GM12878 (cell line): ENCODE results near the gene TMEM59. TPM values are rescaled to one million over a fixed set of nuclear protein-coding genes. Genes with fewer than 3 reads are reported as not detected.

Experiments used
- ATAC-seq: fragments of 200-7000 bp; cut with Tn5 transposase; 3 replicates; pipeline ENCODE4 v1.9.1; 2020; ENCODE audit warnings: mild to moderate bottlenecking, moderate library complexity
- BruUV-seq: library from RNA; stranded (reverse); fragments of 400-500 nt; replicated peaks from 2 replicates; lab custom pipeline; 2021; lab: Mats Ljungman, UMichigan
- CTCF ChIA-PET: fragments of 300-600 bp; sonication (Branson Sonifier 250); formaldehyde crosslinking; extraction: SDS; loops from one replicate; lab custom pipeline; 2021; ENCODE audit warnings: inconsistent platforms; lab: Yijun Ruan, JAX
- POLR2A ChIA-PET: fragments of 350-600 bp; formaldehyde crosslinking; extraction: SDS; loops from one replicate; lab custom pipeline; 2021; ENCODE audit warnings: inconsistent platforms; lab: Charles Lee
- RAD21 ChIA-PET: fragments of 300-600 bp; sonication (Branson Sonifier 250); formaldehyde crosslinking; loops from one replicate; lab custom pipeline; 2023; ENCODE audit warnings: antibody characterized with exemption; ENCODE audit not compliant: unreplicated experiment; lab: Charles Lee
- SMC1A ChIA-PET: fragments of 300-600 bp; sonication (Branson Sonifier 250); formaldehyde crosslinking; loops from one replicate; lab custom pipeline; 2023; ENCODE audit not compliant: unreplicated experiment, uncharacterized antibody; lab: Charles Lee
- DNase-seq: peaks from one replicate; pipeline ENCODE4 v3.0.0-alpha.2; 2011; ENCODE audit warnings: low read depth, low spot score
- FAIRE-seq: peaks from 3 replicates; lab custom pipeline; 2011; peaks lifted over from hg19 to GRCh38; lab: Jason Lieb, UNC
- H2AFZ ChIP-seq: 2 replicates; pipeline ENCODE4 v1.6.0; 2011; ENCODE audit warnings: low read depth, low read length, control low read depth; ENCODE audit not compliant: control insufficient read depth
- H3K27ac ChIP-seq: 2 replicates; pipeline ENCODE4 v1.5.1; 2011; ENCODE audit warnings: control low read depth; ENCODE audit not compliant: control insufficient read depth, insufficient read depth
- H3K27me3 ChIP-seq, 2 experiments: replicated peaks in 1 of 2; 2 replicates each; pipeline versions ENCODE4 v1.6.0 to v1.6.1; 2011; ENCODE audit warnings: low read length in 1 of 2; ENCODE audit not compliant: control insufficient read depth in 2 of 2, insufficient read depth in 2 of 2
- H3K36me3 ChIP-seq, 2 experiments: 2 replicates each; pipeline ENCODE4 v1.5.1; 2011; ENCODE audit warnings: low read length in 1 of 2; ENCODE audit not compliant: control insufficient read depth in 2 of 2, insufficient read depth in 2 of 2
- H3K4me1 ChIP-seq: 2 replicates; pipeline ENCODE4 v1.6.1; 2011; ENCODE audit warnings: mild to moderate bottlenecking, low read length, moderate library complexity, mixed read lengths; ENCODE audit not compliant: control insufficient read depth, insufficient read depth
- H3K4me2 ChIP-seq: 2 replicates; pipeline ENCODE4 v1.6.0; 2011; ENCODE audit warnings: control low read depth; ENCODE audit not compliant: control insufficient read depth, insufficient read depth
- H3K4me3 ChIP-seq: fragments of 200-600 bp; sonication (generic); 2 replicates; pipeline ENCODE4 v1.5.1; 2016
- H3K79me2 ChIP-seq: 2 replicates; pipeline ENCODE4 v1.6.0; 2011; ENCODE audit warnings: low read length; ENCODE audit not compliant: control insufficient read depth, insufficient read depth
- H3K9ac ChIP-seq: 2 replicates; pipeline ENCODE4 v1.8.0; 2011; ENCODE audit warnings: low read length, control low read depth, mixed read lengths; ENCODE audit not compliant: control insufficient read depth, insufficient read depth
- H3K9me3 ChIP-seq: replicated peaks from 3 replicates; pipeline ENCODE4 v1.5.1; 2011; ENCODE audit warnings: mild to moderate bottlenecking, low read length; ENCODE audit not compliant: control insufficient read depth, insufficient read depth
- H4K20me1 ChIP-seq: 2 replicates; pipeline ENCODE4 v1.6.0; 2011; ENCODE audit not compliant: control insufficient read depth, insufficient read depth
- BCL3 ChIP-seq: IDR thresholded peaks from 2 replicates; pipeline ENCODE4 v1.6.1; 2011; ENCODE audit warnings: borderline replicate concordance, low read depth, mild to moderate bottlenecking, moderate library complexity, low read length; ENCODE audit not compliant: insufficient read depth, poor library complexity, severe bottlenecking
- CBX5 ChIP-seq: sonication (generic); IDR thresholded peaks from 2 replicates; pipeline ENCODE4 v1.6.1; 2016; ENCODE audit warnings: low read depth, moderate library complexity, mild to moderate bottlenecking, inconsistent platforms
- E2F8 ChIP-seq: fragments of 450-650 bp; IDR thresholded peaks from 2 replicates; pipeline ENCODE4 v1.6.1; 2018; ENCODE audit warnings: mild to moderate bottlenecking, low read depth, moderate library complexity; ENCODE audit not compliant: partially characterized antibody
- GATAD2B ChIP-seq: fragments of 450-650 bp; conservative IDR thresholded peaks from 2 replicates; pipeline ENCODE4 v1.6.1; 2017; ENCODE audit warnings: low read depth, mild to moderate bottlenecking, moderate library complexity
- IKZF2 ChIP-seq, 2 experiments: fragments of 450-650 bp; IDR thresholded peaks; 2 replicates each; pipeline ENCODE4 v1.6.1; 2017; ENCODE audit warnings: mild to moderate bottlenecking in 2 of 2, moderate library complexity in 2 of 2
- MTA2 ChIP-seq: fragments of 450-650 bp; IDR thresholded peaks from 2 replicates; pipeline ENCODE4 v1.6.1; 2016; ENCODE audit warnings: low read depth, mild to moderate bottlenecking, moderate library complexity
- NR2C1 ChIP-seq: fragments of 450-650 bp; IDR thresholded peaks from 2 replicates; pipeline ENCODE4 v1.6.1; 2017; ENCODE audit warnings: antibody characterized with exemption, mild to moderate bottlenecking, moderate library complexity
- POLR2A ChIP-seq: IDR thresholded peaks from 2 replicates; pipeline ENCODE4 v1.6.1; 2011; ENCODE audit warnings: low read depth, mild to moderate bottlenecking, low read length
- SMAD5 ChIP-seq: IDR thresholded peaks from 2 replicates; pipeline ENCODE4 v1.6.1; 2016; ENCODE audit warnings: antibody characterized with exemption, low read depth
- SPI1 ChIP-seq: IDR thresholded peaks from 2 replicates; pipeline ENCODE4 v1.6.1; 2011; ENCODE audit warnings: low read depth, mild to moderate bottlenecking, low read length, moderate library complexity, borderline replicate concordance; ENCODE audit not compliant: insufficient read depth
- SUZ12 ChIP-seq: fragments of 200-600 bp; sonication (generic); IDR thresholded peaks from one replicate; pipeline ENCODE4 v1.6.1; 2018; ENCODE audit warnings: antibody characterized with exemption, mild to moderate bottlenecking; ENCODE audit not compliant: unreplicated experiment
- TBL1XR1 ChIP-seq: IDR thresholded peaks from 2 replicates; pipeline ENCODE4 v1.6.1; 2012; ENCODE audit warnings: low read depth, low read length, improper control_type of control experiment
- TCF7 ChIP-seq: IDR thresholded peaks from 2 replicates; pipeline ENCODE4 v1.6.1; 2014; ENCODE audit warnings: antibody characterized with exemption, borderline replicate concordance
- YY1 ChIP-seq: IDR thresholded peaks from 2 replicates; pipeline ENCODE4 v1.6.1; 2011; ENCODE audit warnings: low read depth, mild to moderate bottlenecking, low read length
- ZNF24 ChIP-seq: fragments of 450-650 bp; IDR thresholded peaks from 2 replicates; pipeline ENCODE4 v1.6.1; 2017; ENCODE audit warnings: antibody characterized with exemption, mild to moderate bottlenecking
- ZSCAN29 ChIP-seq: fragments of 450-650 bp; IDR thresholded peaks from 2 replicates; pipeline ENCODE4 v1.6.1; 2017; ENCODE audit warnings: mild to moderate bottlenecking, moderate library complexity
- in situ Hi-C: fragments of 300-500 bp; cut with MboI; formaldehyde crosslinking; loops from 9 replicates; pipeline ENCODE4 v1.14.3; 2018; ENCODE audit warnings: mixed read lengths
- intact Hi-C: fragments of 100-400 bp; cut with micrococcal nuclease; formaldehyde crosslinking; loops from one replicate; pipeline ENCODE4 v1.14.2; 2022; ENCODE audit not compliant: unreplicated experiment
- polyA plus RNA-seq, 11 experiments: library from polyadenylated mRNA; depleted of rRNA in 4 of 11; unstranded in 6 of 11; stranded (reverse) in 5 of 11; fragments of >200 nt; fragmentation: Nextera tagmentation in 4 of 11; fragmentation: Illumina TruSeq in 1 of 11; extraction: Ambion mirVana in 4 of 11; extraction: Trizol in 1 of 11; gene quantifications; 1 replicate in 1 of 11; 2 replicates in 10 of 11; pipeline versions ENCODE4 v1.2.1 to v1.2.3, GENCODE V29; 2011 to 2016; ENCODE audit warnings: inconsistent platforms in 2 of 11, missing spikeins in 2 of 11, low read depth in 1 of 11
- total RNA-seq, 4 experiments: library from RNA; depleted of rRNA in 3 of 4; stranded (reverse); fragments of >200 nt in 3 of 4; fragmentation: Illumina TruSeq in 1 of 4; extraction: Trizol in 1 of 4; gene quantifications; 2 replicates each; pipeline versions ENCODE4 v1.2.1 to v1.2.3, GENCODE V29; 2013 to 2021

TMEM59 gene
- total and polyA plus RNA-seq, 10 of the 15 experiments (the other 5 are each of a cell fraction or from before 2014, with no cell fraction given) = 69.9 to 273 (median 111) TPM

GRCh38 chr1:54037476-54037875, 15.5 kb downstream of the TMEM59 start:
- H3K4me2 ChIP-seq = no peak overlapping the region
- H3K9ac ChIP-seq = no peak overlapping the region
- ChIA-PET RAD21 (no interaction called here), SMC1A (interaction anchor here (1.1 kb wide), 1 partner anchor 84 kb away, joined by 3 read pairs; no protein-coding TSS in a partner anchor), CTCF (interaction anchor here (1.1 to 2.2 kb wide), 3 partner anchors 11 to 36 kb away, joined by 3 to 10 read pairs (median 3); no protein-coding TSS in a partner anchor), POLR2A (no interaction called here)
- H4K20me1 ChIP-seq = no peaks in the 10 kb centered on the region
- intact Hi-C loops (no loop called here), in situ Hi-C loops (no loop called here)
- H2AFZ ChIP-seq = no peak overlapping the region
- DNase-seq (no peak), ATAC-seq (no peak), FAIRE-seq (no peak)
- no peak overlapping the region for H3K4me3 ChIP-seq
- H3K36me3 ChIP-seq = peaks cover 0 to 26% of the 10 kb centered on the region in 2 experiments; a peak in 3 of 4 replicates
- no peaks in the 10 kb centered on the region for H3K4me1 ChIP-seq
- H3K79me2 ChIP-seq = no peaks in the 10 kb centered on the region
- BruUV-seq = no TSS peak
- H3K27ac ChIP-seq = no peak overlapping the region
- H3K9me3 ChIP-seq = no peaks in the 10 kb centered on the region
- no peaks in the 10 kb centered on the region for H3K27me3 ChIP-seq
- TF ChIP-seq SUZ12 (no peak), MTA2 (no peak), BCL3 (no peak), TCF7 (no peak), YY1 (no peak), ZNF24 (no peak), IKZF2 (IDR thresholded peaks at IDR 0.05) (no peak), ZSCAN29 (no peak), CBX5 (no peak), POLR2A (no peak), SMAD5 (no peak), SPI1 (no peak), E2F8 (no peak), TBL1XR1 (no peak), GATAD2B (no peak), NR2C1 (no peak)
